K562 (cell line): ENCODE measurements around the gene ELF2. TPM values are rescaled to one million over a fixed set of nuclear protein-coding genes. Genes with fewer than 3 reads are reported as not detected.

Experiments used
- ATF4 ChIP-seq: fragments of 450-650 bp; formaldehyde crosslinking; IDR thresholded peaks from 2 replicates; pipeline ENCODE4 v1.4.0; 2022; ENCODE audit warnings: mild to moderate bottlenecking, moderate library complexity
- FOXK2 ChIP-seq, 2 experiments: fragments of 450-650 bp; IDR thresholded peaks in 1 of 2; conservative IDR thresholded peaks in 1 of 2; 2 replicates each; pipeline ENCODE4 v1.6.1; 2016; ENCODE audit warnings: low read depth in 2 of 2, mild to moderate bottlenecking in 1 of 2
- KDM1A ChIP-seq, 2 experiments: fragments of 450-650 bp; IDR thresholded peaks; 2 replicates each; pipeline ENCODE4 v1.6.1; 2016; ENCODE audit warnings: mild to moderate bottlenecking in 2 of 2
- NFYB ChIP-seq: IDR thresholded peaks from 2 replicates; pipeline ENCODE4 v1.6.1; 2011; ENCODE audit warnings: mild to moderate bottlenecking, moderate library complexity; ENCODE audit not compliant: insufficient read length; ENCODE audit errors: extremely low read depth
- ZBTB49 ChIP-seq: sonication (generic); formaldehyde crosslinking; IDR thresholded peaks from 2 replicates; pipeline ENCODE4 v1.8.0; 2022; ENCODE audit warnings: missing genetic modification reagents, mild to moderate bottlenecking, borderline replicate concordance
- ZNF263 ChIP-seq: sonication (generic); formaldehyde crosslinking; IDR thresholded peaks from 2 replicates; pipeline ENCODE4 v1.8.0; 2022; ENCODE audit warnings: mild to moderate bottlenecking, missing genetic modification reagents, borderline replicate concordance
- polyA plus RNA-seq, 8 experiments: library from polyadenylated mRNA; depleted of rRNA in 4 of 8; stranded (reverse) in 5 of 8; unstranded in 3 of 8; fragments of >200 nt; fragmentation: Nextera tagmentation in 2 of 8; fragmentation: Illumina TruSeq in 1 of 8; extraction: Ambion mirVana in 2 of 8; extraction: Trizol in 1 of 8; gene quantifications; 2 replicates each; pipeline versions ENCODE4 v1.2.1 to v1.2.3, GENCODE V29; 2011 to 2014; ENCODE audit warnings: inconsistent platforms in 1 of 8, missing spikeins in 1 of 8
- total RNA-seq, 7 experiments: library from RNA; depleted of rRNA in 6 of 7; stranded (reverse); fragments of >200 nt in 6 of 7; fragmentation: Illumina TruSeq in 2 of 7; extraction: Trizol in 2 of 7; gene quantifications; 2 replicates each; pipeline versions ENCODE4 v1.2.1 to v1.2.3, GENCODE V29; 2011 to 2021; ENCODE audit warnings: low replicate concordance in 1 of 7

The ELF2 gene
- total and polyA plus RNA-seq, 9 of the 15 experiments (the other 6 are each of a cell fraction or from before 2014, with no cell fraction given) = 9.4 to 58.7 (median 41.6) TPM

GRCh38 chr4:139082750-139083606 lies 94.0 kb downstream of the ELF2 start (continued):
- TF ChIP-seq ZBTB49 = no peak
- TF ChIP-seq KDM1A (IDR thresholded peaks at IDR 0.05) = no peak
- TF ChIP-seq FOXK2 (conservative IDR thresholded peaks at IDR 0.05 in 1 of 2, IDR thresholded peaks at IDR 0.05 in 1 of 2; ENCODE audit: low read depth in 2 of 2) = peak; percentile 99 to 100
- TF ChIP-seq NFYB = peak; percentile 89
- no peak for TF ChIP-seq ZNF263 (CRISPR knock-in tag)
- TF ChIP-seq ATF4 (CRISPR knock-in tag) = peak; percentile 33; the same call in 1 of the 2 replicates
